Kidney (tissue), 14 donors: ENCODE results near the gene SMURF1. TPM values are rescaled to one million over a fixed set of nuclear protein-coding genes. Genes with fewer than 3 reads are reported as not detected.

Experiments
- DNase-seq, 5 donors: peaks; one replicate each; pipeline ENCODE4 v3.0.0-alpha.2; 2013 to 2020
- FAIRE-seq: peaks from 2 replicates; lab custom pipeline; 2012; peaks lifted over from hg19 to GRCh38; lab: Jason Lieb, UNC
- H3K27ac ChIP-seq, 2 donors: one replicate each; pipeline ENCODE4 v1.7.0; 2013; ENCODE audit warnings: low read depth in 2 of 2, low read length in 2 of 2, inconsistent platforms in 1 of 2
- H3K27me3 ChIP-seq: one replicate; pipeline ENCODE4 v1.7.1; 2013; ENCODE audit warnings: low read length, inconsistent platforms; ENCODE audit not compliant: control insufficient read depth, insufficient read depth
- H3K36me3 ChIP-seq, 3 donors: one replicate each; pipeline versions ENCODE4 v1.7.0 to v1.7.1; 2013; ENCODE audit warnings: low read length in 3 of 3, control low read depth in 1 of 3, inconsistent platforms in 1 of 3; ENCODE audit not compliant: insufficient read depth in 3 of 3, control insufficient read depth in 2 of 3
- H3K4me1 ChIP-seq, 3 donors: one replicate each; pipeline versions ENCODE4 v1.7.0 to v1.7.1; 2013; ENCODE audit warnings: low read length in 3 of 3, inconsistent platforms in 1 of 3, low read depth in 1 of 3; ENCODE audit not compliant: control insufficient read depth in 2 of 3, insufficient read depth in 2 of 3
- H3K4me3 ChIP-seq, 3 donors: one replicate each; pipeline versions ENCODE4 v1.7.0 to v1.8.1; 2013; ENCODE audit warnings: low read length in 3 of 3, control low read depth in 1 of 3, inconsistent platforms in 1 of 3
- H3K9ac ChIP-seq, 3 donors: one replicate each; pipeline versions ENCODE4 v1.7.0 to v1.7.1; 2013; ENCODE audit warnings: low read length in 3 of 3, control low read depth in 1 of 3, inconsistent platforms in 1 of 3
- H3K9me3 ChIP-seq, 3 donors: one replicate each; pipeline versions ENCODE4 v1.7.0 to v1.7.1; 2013; ENCODE audit warnings: low read length in 3 of 3, control low read depth in 1 of 3, inconsistent platforms in 1 of 3; ENCODE audit not compliant: control insufficient read depth in 2 of 3, insufficient read depth in 1 of 3
- CTCF ChIP-seq: IDR thresholded peaks from 3 replicates; pipeline ENCODE4 v1.5.1; 2012; ENCODE audit warnings: mild to moderate bottlenecking, moderate library complexity, borderline replicate concordance; ENCODE audit not compliant: insufficient read depth; ENCODE audit errors: extremely low read depth
- intact Hi-C: fragments of 100-400 bp; cut with DNase I; formaldehyde crosslinking; loops from one replicate; pipeline ENCODE4 v1.11.1; 2022
- polyA plus RNA-seq: library from polyadenylated mRNA; stranded (reverse); fragments of 350-450 nt; fragmentation: Illumina TruSeq; extraction: RNeasy Lipid Tissue Mini Kit (QIAGEN cat#74804); gene quantifications from one replicate; pipeline ENCODE4 v1.2.3, GENCODE V29; 2014; ENCODE audit warnings: low read depth, low replicate concordance; ENCODE audit not compliant: insufficient read depth
- total RNA-seq: library from RNA; stranded (reverse); fragmentation: NEBNext Ultra II Directional; extraction: Animal tissue kit (Norgen Biotek cat#: 25700); gene quantifications from one replicate; pipeline ENCODE4 v1.2.1, GENCODE V29; 2021
- donor health status: control.
- donor health status: control.
- donor health status: control.
- donor health status: control.
- donor health status: control.
- donor health status: DM: yes; HTN: yes; CAD: no.
- donor health status: Normal renal cell carcinoma (clear cell type).

SMURF1 gene
- total and polyA plus RNA-seq, 2 donors from 2014 or later, result 6.3 to 29.8 TPM

GRCh38 chr7:99039384-99039891, 104.5 kb downstream of the SMURF1 start:
- peaks cover 8 to 55% (median 30%) of the 10 kb centered on the region in 3 donors for H3K36me3 ChIP-seq
- TF ChIP-seq CTCF, result no peak
- no peak for FAIRE-seq
- intact Hi-C loops, result no loop called here
- no peak overlapping the region for H3K4me3 ChIP-seq
- no peak overlapping the region for H3K27ac ChIP-seq
- no peak for DNase-seq
- peaks cover 0 to 7% (median 3%) of the 10 kb centered on the region in 3 donors for H3K4me1 ChIP-seq
- no peaks in the 10 kb centered on the region for H3K27me3 ChIP-seq
- no peak overlapping the region for H3K9ac ChIP-seq
- no peaks in the 10 kb centered on the region for H3K9me3 ChIP-seq

DNA sequence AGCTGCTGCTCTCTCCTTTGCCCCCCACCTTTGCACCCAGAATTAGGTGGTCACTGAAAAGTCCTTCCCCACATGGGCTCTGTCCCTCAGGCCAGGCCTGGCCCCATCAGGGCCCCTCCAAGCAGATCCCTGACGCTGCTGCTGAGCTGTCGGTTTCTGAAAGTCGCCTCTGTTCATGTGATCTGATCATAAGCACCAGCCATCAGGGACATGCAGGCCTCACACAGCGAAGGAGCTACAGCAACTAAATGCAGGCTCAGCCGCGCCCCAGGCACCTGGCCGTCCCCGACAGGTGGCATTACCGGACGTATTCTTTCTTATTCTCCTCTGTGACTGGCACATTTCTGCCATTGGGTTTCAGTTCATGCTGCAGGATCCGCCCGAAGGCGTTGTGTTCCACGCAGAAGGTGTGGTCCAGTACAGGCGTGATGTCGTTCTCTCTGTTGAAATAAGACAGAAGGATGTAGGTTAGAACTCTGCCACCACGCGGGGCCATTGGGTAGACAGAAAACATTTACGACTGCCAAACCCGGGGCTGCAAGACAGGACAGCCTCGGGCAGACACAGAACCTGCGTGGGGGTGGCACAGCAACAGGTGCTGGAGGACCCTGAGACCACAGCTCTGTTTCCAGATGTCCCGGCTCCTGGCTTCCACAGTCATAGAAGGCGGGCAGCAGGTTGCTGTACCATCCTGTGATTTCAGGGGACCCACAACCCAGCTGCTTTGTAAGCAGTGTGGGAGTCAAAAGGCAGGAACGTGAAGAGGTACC, 105.6 kb downstream of the SMURF1 start:
- no peak overlapping the region for H3K9ac ChIP-seq
- no peak for TF ChIP-seq CTCF
- intact Hi-C loops, result no loop called here
- no peak overlapping the region for H3K27ac ChIP-seq
- H3K4me3 ChIP-seq, result no peak overlapping the region
- no peaks in the 10 kb centered on the region for H3K9me3 ChIP-seq
- DNase-seq, result no peak
- H3K4me1 ChIP-seq, result peaks cover 0 to 5% (median 3%) of the 10 kb centered on the region in 3 donors
- H3K36me3 ChIP-seq, result peaks cover 8 to 61% (median 29%) of the 10 kb centered on the region in 3 donors
- H3K27me3 ChIP-seq, result no peaks in the 10 kb centered on the region
- FAIRE-seq, result no peak

- TF ChIP-seq CTCF, result no peak
- H3K9me3 ChIP-seq, result no peaks in the 10 kb centered on the region
- no peaks in the 10 kb centered on the region for H3K27me3 ChIP-seq
- peaks cover 8 to 59% (median 27%) of the 10 kb centered on the region in 3 donors for H3K36me3 ChIP-seq
- H3K4me1 ChIP-seq, result peaks cover 0 to 3% (median 3%) of the 10 kb centered on the region in 3 donors
- H3K27ac ChIP-seq, result no peak overlapping the region
- DNase-seq, result no peak
- H3K9ac ChIP-seq, result no peak overlapping the region
- no peak for FAIRE-seq
- H3K4me3 ChIP-seq, result no peak overlapping the region
- intact Hi-C loops, result no loop called here
Measured at GRCh38 chr7:99037327-99037940, 106.5 kb downstream of the SMURF1 start.
